Fibroblast of lung (primary cell): ENCODE measurements around the gene PDE11A. TPM values are rescaled to one million over a fixed set of nuclear protein-coding genes. Genes with fewer than 3 reads are reported as not detected.
"Not testable (repeated sequence)": the region's sequence is repeated elsewhere in the genome, so short reads cannot be mapped to it uniquely, and the experiment has no call there.

ENCODE experiments used
- DNase-seq, 2 donors: peaks; one replicate each; pipeline versions ENCODE4 v3.0.0 to v3.0.0-alpha.2; 2010; ENCODE audit warnings: low read depth in 2 of 2
- H2AFZ ChIP-seq: 2 replicates; pipeline ENCODE4 v1.5.1; 2012; ENCODE audit warnings: low read length, control low read depth, inconsistent platforms
- H3K27ac ChIP-seq: 2 replicates; pipeline ENCODE4 v1.5.1; 2011; ENCODE audit warnings: low read length, control low read depth; ENCODE audit not compliant: insufficient read depth
- H3K27me3 ChIP-seq: 2 replicates; pipeline ENCODE4 v1.5.1; 2011; ENCODE audit warnings: mild to moderate bottlenecking, low read length; ENCODE audit not compliant: control insufficient read depth, insufficient read depth
- H3K36me3 ChIP-seq: 2 replicates; pipeline ENCODE4 v1.5.1; 2011; ENCODE audit warnings: low read length; ENCODE audit not compliant: control insufficient read depth, insufficient read depth
- H3K4me1 ChIP-seq: 2 replicates; pipeline ENCODE4 v1.5.1; 2011; ENCODE audit warnings: low read length; ENCODE audit not compliant: control insufficient read depth, insufficient read depth; ENCODE audit errors: extremely low read depth
- H3K4me2 ChIP-seq: 2 replicates; pipeline ENCODE4 v1.5.1; 2011; ENCODE audit warnings: low read length, control low read depth; ENCODE audit not compliant: insufficient read depth; ENCODE audit errors: extremely low read depth
- H3K4me3 ChIP-seq, 4 experiments: fragments of 200-600 bp in 1 of 4; sonication (generic) in 1 of 4; replicated peaks in 1 of 4; 2 replicates each; pipeline ENCODE4 v1.5.1; 2011 to 2016; ENCODE audit warnings: low read length in 4 of 4, low read depth in 3 of 4, mild to moderate bottlenecking in 3 of 4, control low read depth in 2 of 4, inconsistent platforms in 1 of 4, mixed read lengths in 1 of 4; ENCODE audit not compliant: insufficient read depth in 1 of 4; ENCODE audit errors: control extremely low read depth in 1 of 4
- H3K79me2 ChIP-seq: 2 replicates; pipeline ENCODE4 v1.5.1; 2012; ENCODE audit warnings: mild to moderate bottlenecking, low read length, inconsistent platforms; ENCODE audit not compliant: control insufficient read depth, insufficient read depth
- H3K9ac ChIP-seq: 2 replicates; pipeline ENCODE4 v1.5.1; 2011; ENCODE audit warnings: mild to moderate bottlenecking, low read length, control low read depth; ENCODE audit not compliant: insufficient read depth
- H3K9me3 ChIP-seq: 2 replicates; pipeline ENCODE4 v1.5.1; 2012; ENCODE audit warnings: low read depth, low read length; ENCODE audit not compliant: control insufficient read depth, insufficient read depth
- H4K20me1 ChIP-seq: 2 replicates; pipeline ENCODE4 v1.5.1; 2011; ENCODE audit warnings: low read length; ENCODE audit not compliant: control insufficient read depth, insufficient read depth; ENCODE audit errors: extremely low read depth
- EZH2 ChIP-seq: IDR thresholded peaks from 2 replicates; pipeline ENCODE4 v1.5.1; 2012; ENCODE audit warnings: low read length, control low read depth, mild to moderate bottlenecking; ENCODE audit errors: missing control alignments
- polyA plus RNA-seq, 2 donors: library from polyadenylated mRNA; depleted of rRNA in 1 of 2; stranded (reverse) in 1 of 2; unstranded in 1 of 2; fragments of >200 nt; gene quantifications; 2 replicates each; pipeline ENCODE4 v1.2.1, GENCODE V29; 2011 to 2012; ENCODE audit warnings: missing spikeins in 1 of 2
- total RNA-seq: library from RNA; depleted of rRNA; stranded (reverse); fragments of >200 nt; gene quantifications from 2 replicates; pipeline ENCODE4 v1.2.1, GENCODE V29; 2014
- TF ChIP-seq, protein P1 (sequence below), 2 donors: IDR thresholded peaks in 1 of 2; conservative IDR thresholded peaks in 1 of 2; 1 replicate in 1 of 2; 2 replicates in 1 of 2; pipeline ENCODE4 v1.5.1; 2011 to 2012; ENCODE audit warnings: low read length in 2 of 2, control low read depth in 1 of 2, inconsistent platforms in 1 of 2, low read depth in 1 of 2, mild to moderate bottlenecking in 1 of 2

The PDE11A gene
- total and polyA plus RNA-seq, 2 donors (not counting 1 experiment from before 2014, with no cell fraction given), result 0.03 to 0.33 TPM

DNA sequence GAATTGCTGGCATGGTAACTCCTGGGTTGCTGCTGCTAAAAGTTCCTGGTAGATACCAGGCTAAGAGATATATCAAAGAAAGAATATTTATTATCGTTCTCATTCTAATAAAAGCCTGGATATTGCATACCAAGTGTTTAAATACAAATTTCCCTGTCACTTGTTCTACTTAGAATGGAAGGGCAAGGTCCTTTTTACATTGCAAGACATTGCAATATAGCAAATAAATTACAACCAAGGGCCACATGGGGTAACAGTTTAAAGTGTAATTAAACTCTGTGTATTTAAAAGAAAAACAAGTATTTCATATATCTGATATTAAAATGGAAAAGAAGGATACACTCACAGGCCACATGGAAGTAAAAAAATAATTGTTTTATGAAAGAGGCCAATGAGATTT, 16.2 kb downstream of the PDE11A start:
- Histone ChIP-seq H3K27ac (no peak overlapping the region), H2AFZ (no peak overlapping the region), H3K9ac (no peak overlapping the region), H4K20me1 (no peaks in the 10 kb centered on the region), H3K27me3 (no peaks in the 10 kb centered on the region), H3K36me3 (no peaks in the 10 kb centered on the region), H3K9me3 (no peaks in the 10 kb centered on the region), H3K4me3 (no peak overlapping the region), H3K79me2 (no peaks in the 10 kb centered on the region), H3K4me1 (no peaks in the 10 kb centered on the region), H3K4me2 (no peak overlapping the region)
- TF ChIP-seq EZH2, result no peak
- TF ChIP-seq, protein P1, sequence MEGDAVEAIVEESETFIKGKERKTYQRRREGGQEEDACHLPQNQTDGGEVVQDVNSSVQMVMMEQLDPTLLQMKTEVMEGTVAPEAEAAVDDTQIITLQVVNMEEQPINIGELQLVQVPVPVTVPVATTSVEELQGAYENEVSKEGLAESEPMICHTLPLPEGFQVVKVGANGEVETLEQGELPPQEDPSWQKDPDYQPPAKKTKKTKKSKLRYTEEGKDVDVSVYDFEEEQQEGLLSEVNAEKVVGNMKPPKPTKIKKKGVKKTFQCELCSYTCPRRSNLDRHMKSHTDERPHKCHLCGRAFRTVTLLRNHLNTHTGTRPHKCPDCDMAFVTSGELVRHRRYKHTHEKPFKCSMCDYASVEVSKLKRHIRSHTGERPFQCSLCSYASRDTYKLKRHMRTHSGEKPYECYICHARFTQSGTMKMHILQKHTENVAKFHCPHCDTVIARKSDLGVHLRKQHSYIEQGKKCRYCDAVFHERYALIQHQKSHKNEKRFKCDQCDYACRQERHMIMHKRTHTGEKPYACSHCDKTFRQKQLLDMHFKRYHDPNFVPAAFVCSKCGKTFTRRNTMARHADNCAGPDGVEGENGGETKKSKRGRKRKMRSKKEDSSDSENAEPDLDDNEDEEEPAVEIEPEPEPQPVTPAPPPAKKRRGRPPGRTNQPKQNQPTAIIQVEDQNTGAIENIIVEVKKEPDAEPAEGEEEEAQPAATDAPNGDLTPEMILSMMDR (conservative IDR thresholded peaks at IDR 0.05 in 1 of 2, IDR thresholded peaks at IDR 0.05 in 1 of 2; ENCODE audit: low read depth in 1 of 2, low read length in 2 of 2), result no peak
- no peak for DNase-seq

DNA sequence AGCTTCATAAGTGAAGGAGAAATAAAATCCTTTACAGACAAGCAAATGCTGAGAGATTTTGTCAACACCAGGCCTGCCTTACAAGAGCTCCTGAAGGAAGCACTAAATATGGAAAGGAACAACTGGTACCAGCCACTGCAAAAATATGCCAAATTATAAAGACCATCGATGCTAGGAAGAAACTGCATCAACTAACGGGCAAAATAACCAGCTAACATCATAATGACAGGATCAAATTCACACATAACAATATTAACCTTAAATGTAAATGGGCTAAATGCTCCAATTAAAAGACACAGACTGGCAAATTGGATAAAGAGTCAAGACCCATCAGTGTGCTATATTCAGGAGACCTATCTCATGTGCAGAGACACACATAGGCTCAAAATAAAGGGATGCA, 21.3 kb downstream of the PDE11A start:
- H3K27me3 ChIP-seq, H3K4me2 ChIP-seq, DNase-seq, H3K4me1 ChIP-seq, H3K36me3 ChIP-seq, H2AFZ ChIP-seq, H3K79me2 ChIP-seq, H3K9me3 ChIP-seq, H3K27ac ChIP-seq, H3K9ac ChIP-seq, H3K4me3 ChIP-seq, H4K20me1 ChIP-seq: not testable (repeated sequence)

DNA sequence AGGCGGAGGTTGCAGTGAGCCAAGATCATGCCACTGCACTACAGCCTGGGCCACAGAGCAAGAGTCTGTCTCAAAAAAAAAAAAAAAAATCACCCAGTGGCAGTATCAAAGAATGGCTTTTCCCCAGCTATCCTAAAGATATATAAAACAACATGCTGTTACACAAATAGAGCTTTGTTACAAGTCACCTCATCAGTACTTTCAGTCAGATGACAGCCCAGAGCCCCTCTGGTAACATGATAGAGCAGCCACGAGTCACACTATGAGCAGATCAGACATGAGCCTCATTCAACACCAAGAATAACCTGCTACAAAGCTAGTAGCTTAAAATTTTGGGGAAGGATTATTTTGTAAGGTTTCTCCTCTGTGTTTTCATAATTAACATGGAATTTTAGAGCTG, 25.2 kb downstream of the PDE11A start:
- Histone ChIP-seq H3K79me2 (no peaks in the 10 kb centered on the region), H3K27ac (no peak overlapping the region), H3K9me3 (no peaks in the 10 kb centered on the region), H2AFZ (no peak overlapping the region), H3K4me1 (no peaks in the 10 kb centered on the region), H4K20me1 (no peaks in the 10 kb centered on the region), H3K4me3 (no peak overlapping the region), H3K9ac (no peak overlapping the region), H3K36me3 (no peaks in the 10 kb centered on the region), H3K27me3 (no peaks in the 10 kb centered on the region), H3K4me2 (no peak overlapping the region)
- DNase-seq, result no peak
- TF ChIP-seq, protein P1 (conservative IDR thresholded peaks at IDR 0.05 in 1 of 2, IDR thresholded peaks at IDR 0.05 in 1 of 2; ENCODE audit: low read depth in 1 of 2, low read length in 2 of 2), result no peak
- no peak for TF ChIP-seq EZH2
